Keratinocyte (primary cell): ENCODE data around the gene SF1. TPM values are rescaled to one million over a fixed set of nuclear protein-coding genes. Genes with fewer than 3 reads are reported as not detected.

ENCODE experiments used
- DNase-seq: peaks from one replicate; pipeline ENCODE4 v3.0.0-alpha.2; 2011; ENCODE audit warnings: low read depth, missing footprints, low spot score
- FAIRE-seq: peaks from 2 replicates; lab custom pipeline; 2011; peaks lifted over from hg19 to GRCh38; lab: Jason Lieb, UNC
- H2AFZ ChIP-seq: 2 replicates; pipeline ENCODE4 v1.6.0; 2012; ENCODE audit warnings: low read length, control low read depth, inconsistent platforms; ENCODE audit not compliant: control insufficient read depth
- H3K27ac ChIP-seq: 2 replicates; pipeline ENCODE4 v1.5.1; 2011; ENCODE audit warnings: low read length; ENCODE audit not compliant: control insufficient read depth, insufficient read depth
- H3K27me3 ChIP-seq: 3 replicates; pipeline ENCODE4 v1.6.0; 2011; ENCODE audit warnings: low read length; ENCODE audit not compliant: control insufficient read depth, insufficient read depth; ENCODE audit errors: extremely low read depth
- H3K36me3 ChIP-seq, 2 experiments: 2 replicates in 1 of 2; 3 replicates in 1 of 2; pipeline ENCODE4 v1.5.1; 2011; ENCODE audit warnings: low read length in 2 of 2, mild to moderate bottlenecking in 1 of 2; ENCODE audit not compliant: control insufficient read depth in 2 of 2, insufficient read depth in 2 of 2; ENCODE audit errors: extremely low read depth in 1 of 2
- H3K4me1 ChIP-seq: 3 replicates; pipeline ENCODE4 v1.5.1; 2011; ENCODE audit warnings: low read length; ENCODE audit not compliant: control insufficient read depth, insufficient read depth; ENCODE audit errors: extremely low read depth
- H3K4me2 ChIP-seq: 3 replicates; pipeline ENCODE4 v1.6.0; 2011; ENCODE audit warnings: low read depth, low read length; ENCODE audit not compliant: control insufficient read depth, insufficient read depth; ENCODE audit errors: extremely low read depth
- H3K4me3 ChIP-seq, 3 experiments: fragments of 200-600 bp in 1 of 3; sonication (generic) in 1 of 3; 2 replicates in 2 of 3; 3 replicates in 1 of 3; pipeline ENCODE4 v1.5.1; 2011 to 2016; ENCODE audit warnings: low read length in 3 of 3, mild to moderate bottlenecking in 3 of 3, control low read depth in 2 of 3, inconsistent platforms in 1 of 3, low read depth in 1 of 3, mixed read lengths in 1 of 3, mixed run types in 1 of 3, moderate library complexity in 1 of 3; ENCODE audit not compliant: control insufficient read depth in 2 of 3, insufficient read depth in 2 of 3; ENCODE audit errors: extremely low read depth in 1 of 3
- H3K79me2 ChIP-seq: 2 replicates; pipeline ENCODE4 v1.6.0; 2012; ENCODE audit warnings: low read length; ENCODE audit not compliant: control insufficient read depth, insufficient read depth
- H3K9ac ChIP-seq: 3 replicates; pipeline ENCODE4 v1.6.0; 2011; ENCODE audit warnings: low read length; ENCODE audit not compliant: control insufficient read depth, insufficient read depth; ENCODE audit errors: extremely low read depth
- H3K9me1 ChIP-seq: 3 replicates; pipeline ENCODE4 v1.6.0; 2011; ENCODE audit warnings: low read length; ENCODE audit not compliant: control insufficient read depth, insufficient read depth; ENCODE audit errors: extremely low read depth
- H3K9me3 ChIP-seq: 2 replicates; pipeline ENCODE4 v1.5.1; 2012; ENCODE audit warnings: low read depth, low read length; ENCODE audit not compliant: control insufficient read depth
- H4K20me1 ChIP-seq: 3 replicates; pipeline ENCODE4 v1.6.0; 2011; ENCODE audit warnings: low read length; ENCODE audit not compliant: control insufficient read depth, insufficient read depth; ENCODE audit errors: extremely low read depth
- CTCF ChIP-seq, 3 experiments: IDR thresholded peaks in 1 of 3; conservative IDR thresholded peaks in 1 of 3; optimal IDR thresholded peaks in 1 of 3; 2 replicates in 2 of 3; 3 replicates in 1 of 3; pipeline versions ENCODE3 to v1.5.1; 2011; ENCODE audit warnings: low read length in 3 of 3, mild to moderate bottlenecking in 3 of 3, moderate library complexity in 2 of 3, control low read depth in 1 of 3, inconsistent platforms in 1 of 3; ENCODE audit not compliant: insufficient read depth in 2 of 3; ENCODE audit errors: extremely low read depth in 1 of 3
- EZH2 ChIP-seq: IDR thresholded peaks from one replicate; pipeline ENCODE4 v1.6.1; 2012; ENCODE audit warnings: inconsistent platforms, mild to moderate bottlenecking, low read length, moderate library complexity
- dilution Hi-C: fragments of 300-500 bp; cut with MboI; formaldehyde crosslinking; loops from one replicate; pipeline ENCODE4 v1.7.0; 2020; ENCODE audit warnings: low sequenced_read_pairs; ENCODE audit not compliant: extremely low pct_ligation_motif_present
- polyA minus RNA-seq, 3 experiments: library from RNA; depleted of rRNA, polyadenylated mRNA; stranded (reverse); fragments of >200 nt; gene quantifications; 1 replicate in 1 of 3; 2 replicates in 1 of 3; 3 replicates in 1 of 3; pipeline ENCODE4 v1.2.3, GENCODE V29; 2011
- polyA plus RNA-seq, 5 experiments: library from polyadenylated mRNA; depleted of rRNA in 3 of 5; stranded (reverse) in 3 of 5; stranded (forward) in 1 of 5; unstranded in 1 of 5; fragments of >200 nt; gene quantifications; 1 replicate in 1 of 5; 2 replicates in 3 of 5; 3 replicates in 1 of 5; pipeline versions ENCODE4 v1.2.1 to v1.2.3, GENCODE V29; 2011 to 2012; ENCODE audit warnings: missing spikeins in 2 of 5, low read depth in 1 of 5, low replicate concordance in 1 of 5

SF1 gene
- 34.3 to 153 TPM (median 54.5 TPM) in 3 replicates for polyA plus RNA-seq
- polyA plus RNA-seq (2011; ENCODE audit: low read depth) = 334 TPM
- polyA plus RNA-seq (2011; cell fraction: cytosol; rRNA removed) = 50.6 and 57.5 TPM in 2 replicates
- polyA plus RNA-seq (2011; cell fraction: nucleus; rRNA removed) = 170 and 203 TPM in 2 replicates
- 119 and 180 TPM in 2 replicates for polyA plus RNA-seq (2012; ENCODE audit: low replicate concordance)
- polyA minus RNA-seq = 31.7 to 117 TPM (median 63.9 TPM) in 3 replicates
- 54.7 TPM for polyA minus RNA-seq (2011; cell fraction: cytosol; rRNA and poly(A)+ RNA removed)
- 62.7 and 81.1 TPM in 2 replicates for polyA minus RNA-seq (2011; cell fraction: nucleus; rRNA and poly(A)+ RNA removed)

DNA sequence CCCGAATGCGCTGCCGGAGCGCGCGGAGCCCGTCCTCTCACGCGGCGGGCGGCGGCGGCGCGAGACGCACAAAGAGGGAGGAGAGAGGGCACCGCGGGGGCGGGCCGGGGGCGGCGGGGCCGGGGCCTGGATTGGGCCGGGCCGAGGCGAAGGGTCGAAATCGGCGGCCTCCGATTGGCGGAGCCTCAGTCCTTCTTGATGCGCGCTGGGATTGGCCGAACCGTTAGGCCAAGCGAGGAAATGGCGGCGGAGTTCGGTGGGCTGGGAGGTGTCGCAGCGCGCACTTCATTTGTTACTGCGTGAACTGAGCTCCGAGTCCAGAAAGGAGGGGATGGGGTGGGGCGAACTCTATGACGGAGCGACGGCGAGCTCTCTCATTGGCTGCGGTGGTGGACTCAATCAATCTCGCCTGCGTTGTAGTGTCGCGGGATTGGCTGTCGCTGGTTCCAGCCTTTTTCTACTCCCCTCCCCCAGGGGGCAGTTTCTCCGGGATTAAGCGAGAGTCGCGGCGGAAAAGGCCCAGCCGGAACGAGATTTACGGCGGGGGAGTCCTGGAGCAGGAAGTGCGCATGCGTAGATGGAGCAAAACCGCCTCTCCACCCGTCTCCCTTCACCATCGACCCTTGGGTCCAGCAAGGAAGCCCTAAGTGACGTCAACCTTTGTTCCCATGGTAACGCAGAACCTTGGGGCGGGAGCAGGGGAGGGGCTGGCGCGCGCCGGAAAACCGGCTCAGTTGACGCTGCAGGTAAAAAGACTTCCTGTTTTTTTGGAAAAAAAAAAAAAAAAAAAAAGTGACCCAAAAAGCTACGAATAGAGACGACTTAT is at the start of gene SF1:
Gene SF1, minus strand, starts transcription at position 70 of the 826 bp plus-strand sequence. CDS start 150 bp downstream, outside the sequence.
- peak; percentile 97 for DNase-seq
- Histone ChIP-seq H3K4me1 (peaks cover 16% of the 10 kb centered on the region), H3K9me3 (no peaks in the 10 kb centered on the region), H2AFZ (peak within 1 kb of the TSS; percentile 86), H3K9me1 (no peaks in the 10 kb centered on the region), H3K36me3 (peaks cover 16 to 30% of the 10 kb centered on the region in 2 experiments), H3K27me3 (no peaks in the 10 kb centered on the region), H3K4me2 (peak within 1 kb of the TSS; percentile 100), H3K79me2 (peaks cover 39% of the 10 kb centered on the region), H3K9ac (peak within 1 kb of the TSS; percentile 91), H3K4me3 (peak within 1 kb of the TSS; percentile 67 to 100 (median 99)), H3K27ac (peak within 1 kb of the TSS; percentile 93), H4K20me1 (peaks cover 34% of the 10 kb centered on the region)
- dilution Hi-C loops = no loop called here
- TF ChIP-seq EZH2 = no peak
- TF ChIP-seq CTCF (optimal IDR thresholded peaks at IDR 0.05 in 1 of 3, IDR thresholded peaks at IDR 0.05 in 1 of 3, conservative IDR thresholded peaks at IDR 0.05 in 1 of 3; ENCODE audit: extremely low read depth in 1 of 3, insufficient read depth in 2 of 3, low read length in 3 of 3) = no peak
- peak; percentile 74 for FAIRE-seq

DNA sequence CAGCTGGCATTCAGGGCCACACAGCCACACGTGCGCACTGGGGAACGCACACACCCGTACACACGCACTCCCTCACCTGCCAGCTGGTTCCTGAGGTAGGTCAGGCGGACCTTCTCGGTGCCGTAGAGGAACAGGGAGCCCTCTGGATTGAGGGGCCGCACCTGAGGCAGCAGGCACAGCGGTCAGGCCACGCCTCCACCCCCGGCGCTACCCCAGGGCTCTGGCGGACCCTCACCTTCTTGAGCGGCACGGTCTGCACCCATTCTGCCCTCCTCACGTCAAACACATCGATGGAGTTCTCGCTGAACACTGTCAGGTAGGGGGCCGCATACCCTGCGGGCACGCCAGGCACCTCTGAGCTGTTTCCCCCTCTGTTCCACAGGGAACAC is 49.1 kb upstream of the SF1 start:
- TF ChIP-seq CTCF (optimal IDR thresholded peaks at IDR 0.05 in 1 of 3, IDR thresholded peaks at IDR 0.05 in 1 of 3, conservative IDR thresholded peaks at IDR 0.05 in 1 of 3; ENCODE audit: extremely low read depth in 1 of 3, insufficient read depth in 2 of 3, low read length in 3 of 3) (no peak), EZH2 (no peak)
- Histone ChIP-seq H3K27ac (no peak overlapping the region), H3K79me2 (no peaks in the 10 kb centered on the region), H3K9me1 (no peaks in the 10 kb centered on the region), H2AFZ (no peak overlapping the region), H3K36me3 (peaks cover 14 to 45% of the 10 kb centered on the region in 2 experiments), H3K4me3 (no peak overlapping the region), H3K4me1 (no peaks in the 10 kb centered on the region), H4K20me1 (no peaks in the 10 kb centered on the region), H3K27me3 (no peaks in the 10 kb centered on the region), H3K9me3 (no peaks in the 10 kb centered on the region), H3K4me2 (no peak overlapping the region), H3K9ac (no peak overlapping the region)
- FAIRE-seq = no peak
- no peak for DNase-seq
- dilution Hi-C loops = no loop called here
